ENCODE measurements around the gene DUS2.

The DUS2 gene

DNA sequence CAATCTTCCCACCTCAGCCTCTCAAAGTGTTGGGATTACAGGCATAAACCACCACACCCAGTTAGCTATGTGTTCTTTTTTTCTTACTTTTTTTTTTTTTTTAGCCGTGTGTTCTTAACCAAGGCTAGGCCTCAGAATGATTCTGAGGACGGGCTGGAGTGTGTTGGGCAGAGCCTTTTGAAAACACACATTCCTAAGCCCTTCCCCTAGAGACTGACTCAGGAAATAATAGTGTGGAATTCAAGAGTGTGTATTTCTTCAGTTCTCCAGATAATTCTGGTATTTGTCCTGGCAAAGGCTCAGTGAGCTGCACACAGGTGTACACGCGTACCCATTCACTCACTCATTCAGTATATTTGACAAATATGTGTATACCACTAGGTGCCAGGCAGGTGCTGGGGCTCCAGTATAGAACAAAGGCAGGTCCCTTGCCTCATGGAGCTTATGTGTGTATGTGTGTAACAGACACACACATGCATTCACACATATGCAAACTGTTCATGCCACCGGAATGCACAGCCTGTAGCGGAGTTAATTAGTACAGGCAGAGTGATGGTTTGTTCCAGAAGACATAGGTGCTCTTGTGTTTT lies 42.7 kb downstream of the DUS2 start:
- Histone ChIP-seq H3K9ac (ENCODE audit: low read depth in 1 of 2, low read length in 2 of 2) (no peak overlapping the region), H3K27me3 (ENCODE audit: control insufficient read depth in 1 of 2, insufficient read depth in 2 of 2, low read length in 2 of 2) (no peaks in the 10 kb centered on the region), H3K36me3 (ENCODE audit: control insufficient read depth in 1 of 2, insufficient read depth in 2 of 2, low read length in 2 of 2) (peaks cover 6 to 13% of the 10 kb centered on the region in 2 donors), H3K4me1 (ENCODE audit: control insufficient read depth in 1 of 2, insufficient read depth in 2 of 2, low read length in 2 of 2) (peaks cover 24 to 25% of the 10 kb centered on the region in 2 donors), H3K9me3 (ENCODE audit: control insufficient read depth in 1 of 2, low read length in 2 of 2) (no peaks in the 10 kb centered on the region), H3K4me3 (ENCODE audit: low read depth in 1 of 2, low read length in 2 of 2) (no peak overlapping the region), H3K27ac (ENCODE audit: low read depth, low read length) (no peak overlapping the region)

DNA sequence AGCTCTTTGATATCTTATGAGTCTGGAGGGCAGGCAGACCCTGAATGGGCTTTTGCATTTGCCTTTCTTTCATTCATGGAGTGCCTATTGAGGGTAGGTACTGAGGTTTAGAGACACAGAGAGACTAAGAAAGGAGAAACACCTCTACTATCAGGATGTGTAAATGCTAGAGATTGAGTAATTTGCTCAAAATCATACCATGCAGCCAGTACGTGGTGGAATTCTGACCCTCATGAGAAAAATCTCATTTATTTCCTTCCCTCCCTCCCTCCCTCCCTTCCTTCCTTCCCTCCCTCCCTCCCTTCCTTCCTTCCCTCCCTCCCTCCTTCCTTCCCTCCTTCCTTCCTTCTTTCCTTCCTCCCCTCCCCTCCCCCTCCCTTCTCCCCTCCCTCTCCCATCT lies 43.7 kb downstream of the DUS2 start:
- peaks cover 24 to 28% of the 10 kb centered on the region in 2 donors for H3K4me1 ChIP-seq (ENCODE audit: control insufficient read depth in 1 of 2, insufficient read depth in 2 of 2, low read length in 2 of 2)
- H3K36me3 ChIP-seq (ENCODE audit: control insufficient read depth in 1 of 2, insufficient read depth in 2 of 2, low read length in 2 of 2), result peaks cover 11 to 22% of the 10 kb centered on the region in 2 donors
- no peaks in the 10 kb centered on the region for H3K27me3 ChIP-seq (ENCODE audit: control insufficient read depth in 1 of 2, insufficient read depth in 2 of 2, low read length in 2 of 2)
- H3K9me3 ChIP-seq (ENCODE audit: control insufficient read depth in 1 of 2, low read length in 2 of 2), result no peaks in the 10 kb centered on the region
- H3K27ac ChIP-seq (ENCODE audit: low read depth, low read length), result no peak overlapping the region
- no peak overlapping the region for H3K9ac ChIP-seq (ENCODE audit: low read depth in 1 of 2, low read length in 2 of 2)
- H3K4me3 ChIP-seq (ENCODE audit: low read depth in 1 of 2, low read length in 2 of 2), result no peak overlapping the region

GRCh38 chr16:68068926-68069325 lies 45.8 kb downstream of the DUS2 start:
- no peak overlapping the region for H3K9ac ChIP-seq (ENCODE audit: low read depth in 1 of 2, low read length in 2 of 2)
- no peak overlapping the region for H3K27ac ChIP-seq (ENCODE audit: low read depth, low read length)
- peaks cover 17 to 36% of the 10 kb centered on the region in 2 donors for H3K36me3 ChIP-seq (ENCODE audit: control insufficient read depth in 1 of 2, insufficient read depth in 2 of 2, low read length in 2 of 2)
- no peaks in the 10 kb centered on the region for H3K27me3 ChIP-seq (ENCODE audit: control insufficient read depth in 1 of 2, insufficient read depth in 2 of 2, low read length in 2 of 2)
- H3K9me3 ChIP-seq (ENCODE audit: control insufficient read depth in 1 of 2, low read length in 2 of 2), result no peaks in the 10 kb centered on the region
- no peak overlapping the region for H3K4me3 ChIP-seq (ENCODE audit: low read depth in 1 of 2, low read length in 2 of 2)
- peaks cover 35 to 43% of the 10 kb centered on the region in 2 donors for H3K4me1 ChIP-seq (ENCODE audit: control insufficient read depth in 1 of 2, insufficient read depth in 2 of 2, low read length in 2 of 2)

GRCh38 chr16:68069511-68070248 lies 46.6 kb downstream of the DUS2 start:
- Histone ChIP-seq H3K4me3 (ENCODE audit: low read depth in 1 of 2, low read length in 2 of 2) (no peak overlapping the region), H3K4me1 (ENCODE audit: control insufficient read depth in 1 of 2, insufficient read depth in 2 of 2, low read length in 2 of 2) (peaks cover 33 to 51% of the 10 kb centered on the region in 2 donors), H3K9ac (ENCODE audit: low read depth in 1 of 2, low read length in 2 of 2) (no peak overlapping the region), H3K9me3 (ENCODE audit: control insufficient read depth in 1 of 2, low read length in 2 of 2) (no peaks in the 10 kb centered on the region), H3K27me3 (ENCODE audit: control insufficient read depth in 1 of 2, insufficient read depth in 2 of 2, low read length in 2 of 2) (no peaks in the 10 kb centered on the region), H3K27ac (ENCODE audit: low read depth, low read length) (no peak overlapping the region), H3K36me3 (ENCODE audit: control insufficient read depth in 1 of 2, insufficient read depth in 2 of 2, low read length in 2 of 2) (peaks cover 20 to 43% of the 10 kb centered on the region in 2 donors)

GRCh38 chr16:68070249-68070730 lies 47.2 kb downstream of the DUS2 start:
- no peaks in the 10 kb centered on the region for H3K9me3 ChIP-seq (ENCODE audit: control insufficient read depth in 1 of 2, low read length in 2 of 2)
- peaks cover 20 to 48% of the 10 kb centered on the region in 2 donors for H3K36me3 ChIP-seq (ENCODE audit: control insufficient read depth in 1 of 2, insufficient read depth in 2 of 2, low read length in 2 of 2)
- peaks cover 28 to 54% of the 10 kb centered on the region in 2 donors for H3K4me1 ChIP-seq (ENCODE audit: control insufficient read depth in 1 of 2, insufficient read depth in 2 of 2, low read length in 2 of 2)
- no peak overlapping the region for H3K4me3 ChIP-seq (ENCODE audit: low read depth in 1 of 2, low read length in 2 of 2)
- no peak overlapping the region for H3K9ac ChIP-seq (ENCODE audit: low read depth in 1 of 2, low read length in 2 of 2)
- no peaks in the 10 kb centered on the region for H3K27me3 ChIP-seq (ENCODE audit: control insufficient read depth in 1 of 2, insufficient read depth in 2 of 2, low read length in 2 of 2)
- no peak overlapping the region for H3K27ac ChIP-seq (ENCODE audit: low read depth, low read length)

DNA sequence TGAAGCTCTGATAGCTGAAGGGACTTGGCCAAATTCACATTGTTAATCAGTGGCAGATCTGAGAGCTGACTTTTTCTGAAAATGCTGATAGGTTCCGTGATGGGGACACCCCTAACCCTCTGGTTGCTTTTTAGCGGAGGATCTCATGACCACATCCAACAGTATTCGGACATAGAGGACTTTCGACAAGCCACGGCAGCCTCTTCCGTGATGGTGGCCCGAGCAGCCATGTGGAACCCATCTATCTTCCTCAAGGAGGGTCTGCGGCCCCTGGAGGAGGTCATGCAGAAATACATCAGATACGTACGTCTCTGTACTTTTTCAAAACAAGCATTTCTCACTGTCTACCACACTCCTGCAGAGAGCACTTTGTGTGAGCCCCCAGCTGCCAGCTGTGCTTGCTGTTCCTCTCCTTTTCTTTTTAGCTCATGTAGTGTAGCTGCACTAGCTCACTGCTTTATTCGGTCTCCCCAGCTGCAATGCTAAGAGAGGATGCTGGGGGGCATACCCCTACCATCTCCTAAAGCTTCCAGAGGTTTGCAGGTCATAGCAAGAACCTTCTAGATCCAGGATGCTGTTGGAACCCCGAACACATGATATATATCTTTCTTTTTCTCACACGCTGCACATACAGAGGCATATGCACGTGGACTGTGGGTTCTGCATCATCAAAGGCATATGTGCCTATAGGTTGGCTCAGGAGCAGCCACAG lies 47.9 kb downstream of the DUS2 start:
- Histone ChIP-seq H3K27ac (ENCODE audit: low read depth, low read length) (no peak overlapping the region), H3K27me3 (ENCODE audit: control insufficient read depth in 1 of 2, insufficient read depth in 2 of 2, low read length in 2 of 2) (no peaks in the 10 kb centered on the region), H3K36me3 (ENCODE audit: control insufficient read depth in 1 of 2, insufficient read depth in 2 of 2, low read length in 2 of 2) (peaks cover 24 to 52% of the 10 kb centered on the region in 2 donors), H3K9ac (ENCODE audit: low read depth in 1 of 2, low read length in 2 of 2) (no peak overlapping the region), H3K4me1 (ENCODE audit: control insufficient read depth in 1 of 2, insufficient read depth in 2 of 2, low read length in 2 of 2) (peaks cover 28 to 60% of the 10 kb centered on the region in 2 donors), H3K9me3 (ENCODE audit: control insufficient read depth in 1 of 2, low read length in 2 of 2) (no peaks in the 10 kb centered on the region), H3K4me3 (ENCODE audit: low read depth in 1 of 2, low read length in 2 of 2) (no peak overlapping the region)

GRCh38 chr16:68071518-68071901 lies 48.4 kb downstream of the DUS2 start:
- no peak overlapping the region for H3K27ac ChIP-seq (ENCODE audit: low read depth, low read length)
- peaks cover 26 to 52% of the 10 kb centered on the region in 2 donors for H3K36me3 ChIP-seq (ENCODE audit: control insufficient read depth in 1 of 2, insufficient read depth in 2 of 2, low read length in 2 of 2)
- no peaks in the 10 kb centered on the region for H3K27me3 ChIP-seq (ENCODE audit: control insufficient read depth in 1 of 2, insufficient read depth in 2 of 2, low read length in 2 of 2)
- no peaks in the 10 kb centered on the region for H3K9me3 ChIP-seq (ENCODE audit: control insufficient read depth in 1 of 2, low read length in 2 of 2)
- H3K4me1 ChIP-seq (ENCODE audit: control insufficient read depth in 1 of 2, insufficient read depth in 2 of 2, low read length in 2 of 2), result peaks cover 28 to 60% of the 10 kb centered on the region in 2 donors
- H3K9ac ChIP-seq (ENCODE audit: low read depth in 1 of 2, low read length in 2 of 2), result no peak overlapping the region
- H3K4me3 ChIP-seq (ENCODE audit: low read depth in 1 of 2, low read length in 2 of 2), result no peak overlapping the region

DNA sequence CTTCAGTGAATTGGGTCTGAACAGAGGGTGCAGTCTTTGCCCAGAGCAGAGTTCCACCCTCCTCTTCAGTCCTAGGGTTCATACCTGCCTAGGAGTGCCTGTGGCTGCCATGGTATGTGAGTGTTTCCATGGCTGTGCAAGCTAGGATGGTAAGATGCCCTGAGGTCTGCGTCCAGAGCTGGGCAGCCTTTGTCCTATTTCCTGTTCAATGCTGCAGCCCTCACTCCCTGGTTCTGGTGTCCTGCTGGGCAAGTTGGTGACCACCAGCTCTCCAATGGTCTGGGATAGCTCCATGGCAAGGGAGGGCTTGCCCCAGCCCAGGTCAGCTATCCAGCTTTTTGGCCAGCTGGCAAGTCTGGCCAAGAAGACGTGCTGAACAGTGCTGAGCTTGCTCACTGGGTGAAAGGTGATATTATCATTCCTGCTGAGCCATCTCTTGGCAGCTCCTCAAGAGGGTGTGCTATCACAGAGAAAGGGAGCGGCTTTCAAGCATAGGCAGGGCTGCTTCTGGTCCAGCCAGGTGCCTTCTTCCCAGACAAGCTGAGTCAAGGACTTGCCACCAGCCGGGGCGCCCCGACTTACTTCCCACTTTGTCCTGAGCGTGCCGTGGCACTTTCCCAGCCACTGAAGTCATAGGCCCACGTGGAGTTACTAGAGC lies 49.1 kb downstream of the DUS2 start:
- Histone ChIP-seq H3K36me3 (ENCODE audit: control insufficient read depth in 1 of 2, insufficient read depth in 2 of 2, low read length in 2 of 2) (peaks cover 26 to 53% of the 10 kb centered on the region in 2 donors), H3K27me3 (ENCODE audit: control insufficient read depth in 1 of 2, insufficient read depth in 2 of 2, low read length in 2 of 2) (no peaks in the 10 kb centered on the region), H3K9ac (ENCODE audit: low read depth in 1 of 2, low read length in 2 of 2) (no peak overlapping the region), H3K27ac (ENCODE audit: low read depth, low read length) (no peak overlapping the region), H3K4me1 (ENCODE audit: control insufficient read depth in 1 of 2, insufficient read depth in 2 of 2, low read length in 2 of 2) (peaks cover 28 to 60% of the 10 kb centered on the region in 2 donors), H3K4me3 (ENCODE audit: low read depth in 1 of 2, low read length in 2 of 2) (no peak overlapping the region), H3K9me3 (ENCODE audit: control insufficient read depth in 1 of 2, low read length in 2 of 2) (no peaks in the 10 kb centered on the region)

DNA sequence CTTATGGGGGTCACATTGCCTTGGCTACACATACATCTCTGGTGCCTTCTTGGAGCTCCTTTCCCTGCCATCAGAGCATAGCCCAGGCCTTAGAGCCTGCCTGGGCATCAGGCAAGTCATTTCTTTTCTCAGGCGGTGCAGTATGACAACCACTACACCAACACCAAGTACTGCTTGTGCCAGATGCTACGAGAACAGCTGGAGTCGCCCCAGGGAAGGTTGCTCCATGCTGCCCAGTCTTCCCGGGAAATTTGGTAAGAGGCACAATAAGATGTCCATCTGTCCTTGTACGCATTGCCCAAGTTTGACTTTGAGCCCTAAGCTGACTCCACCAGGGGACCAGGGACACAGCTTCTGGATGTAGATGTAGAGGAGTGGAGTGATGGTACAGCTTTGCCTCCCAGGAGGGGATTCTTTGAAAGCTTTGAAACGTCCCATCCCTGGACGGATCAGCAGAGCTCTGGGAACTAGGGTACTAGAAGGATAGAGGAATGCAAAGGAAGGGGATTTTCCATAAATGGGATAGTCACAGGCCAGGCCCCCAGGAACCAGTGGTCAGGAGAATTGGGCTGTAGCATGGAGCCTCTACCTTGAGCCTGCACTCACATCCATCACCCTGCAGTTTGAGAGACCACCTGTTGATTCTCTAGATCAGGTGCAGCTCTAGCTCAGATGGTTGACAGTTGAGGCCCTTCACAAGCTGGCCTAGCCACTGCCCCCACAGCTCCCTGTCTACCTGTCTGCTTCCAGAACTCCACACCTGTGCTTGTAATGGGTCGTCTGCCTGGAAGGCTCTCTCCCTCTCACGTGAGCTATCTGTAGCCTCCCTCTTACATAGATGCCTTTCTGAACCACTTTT lies 51.0 kb downstream of the DUS2 start:
- H3K4me3 ChIP-seq (ENCODE audit: low read depth in 1 of 2, low read length in 2 of 2), result peak overlapping the region in 1 of 2 donors; percentile 21
- H3K9ac ChIP-seq (ENCODE audit: low read depth in 1 of 2, low read length in 2 of 2), result no peak overlapping the region
- peaks cover 39 to 72% of the 10 kb centered on the region in 2 donors for H3K4me1 ChIP-seq (ENCODE audit: control insufficient read depth in 1 of 2, insufficient read depth in 2 of 2, low read length in 2 of 2)
- H3K36me3 ChIP-seq (ENCODE audit: control insufficient read depth in 1 of 2, insufficient read depth in 2 of 2, low read length in 2 of 2), result peaks cover 26 to 65% of the 10 kb centered on the region in 2 donors
- no peaks in the 10 kb centered on the region for H3K27me3 ChIP-seq (ENCODE audit: control insufficient read depth in 1 of 2, insufficient read depth in 2 of 2, low read length in 2 of 2)
- no peaks in the 10 kb centered on the region for H3K9me3 ChIP-seq (ENCODE audit: control insufficient read depth in 1 of 2, low read length in 2 of 2)
- H3K27ac ChIP-seq (ENCODE audit: low read depth, low read length), result no peak overlapping the region

Data from duodenal mucosa (tissue), 2 donors.